ENCODE data around the gene PNO1. TPM values are rescaled to one million over a fixed set of nuclear protein-coding genes. Genes with fewer than 3 reads are reported as not detected.

PNO1 gene
- total and polyA plus RNA-seq, 4 donors = 6.6 to 12.2 (median 11.1) TPM

GRCh38 chr2:68122680-68122964 lies 35.1 kb upstream of the PNO1 start:
- no peak for DNase-seq
- intact Hi-C loops (cut with DNase I) = loop anchor here (5.0 kb wide), 2 partner anchors 160 to 320 kb away; no protein-coding TSS in a partner anchor
- Histone ChIP-seq H3K27ac (ENCODE audit: low read depth in 1 of 2, low read length in 2 of 2) (no peak overlapping the region), H3K4me1 (ENCODE audit: control insufficient read depth in 1 of 2, insufficient read depth in 2 of 2, low read length in 2 of 2) (no peaks in the 10 kb centered on the region), H3K27me3 (ENCODE audit: control insufficient read depth in 1 of 2, insufficient read depth in 2 of 2, low read length in 1 of 2) (no peaks in the 10 kb centered on the region), H3K4me3 (ENCODE audit: low read length in 2 of 2) (no peak overlapping the region), H3K9me3 (ENCODE audit: control insufficient read depth, low read length) (no peaks in the 10 kb centered on the region), H3K36me3 (ENCODE audit: control insufficient read depth in 1 of 2, insufficient read depth in 2 of 2, low read length in 1 of 2) (no peaks in the 10 kb centered on the region)
- 24 to 26% methylated on average over 8 of the region's 8 CpGs for WGBS, 2 donors
- no peak for ATAC-seq (ENCODE audit: low FRiP score)

- ATAC-seq (ENCODE audit: low FRiP score) (no peak), DNase-seq (no peak)
- WGBS, 2 donors = 50 to 93% methylated on average over 2 of the region's 2 CpGs
- Histone ChIP-seq H3K27ac (ENCODE audit: low read depth in 1 of 2, low read length in 2 of 2) (no peak overlapping the region), H3K27me3 (ENCODE audit: control insufficient read depth in 1 of 2, insufficient read depth in 2 of 2, low read length in 1 of 2) (no peaks in the 10 kb centered on the region), H3K36me3 (ENCODE audit: control insufficient read depth in 1 of 2, insufficient read depth in 2 of 2, low read length in 1 of 2) (no peaks in the 10 kb centered on the region), H3K9me3 (ENCODE audit: control insufficient read depth, low read length) (no peaks in the 10 kb centered on the region), H3K4me3 (ENCODE audit: low read length in 2 of 2) (no peak overlapping the region), H3K4me1 (ENCODE audit: control insufficient read depth in 1 of 2, insufficient read depth in 2 of 2, low read length in 2 of 2) (no peaks in the 10 kb centered on the region)
- intact Hi-C loops (cut with DNase I) = loop anchor here (5.0 kb wide), 2 partner anchors 158 to 318 kb away; no protein-coding TSS in a partner anchor
Observed at GRCh38 chr2:68124321-68124720, 33.4 kb upstream of the PNO1 start.

GRCh38 chr2:68125821-68126220 lies 31.9 kb upstream of the PNO1 start:
- ATAC-seq (ENCODE audit: low FRiP score) (no peak), DNase-seq (no peak)
- no peaks in the 10 kb centered on the region for H3K9me3 ChIP-seq (ENCODE audit: control insufficient read depth, low read length)
- no peaks in the 10 kb centered on the region for H3K27me3 ChIP-seq (ENCODE audit: control insufficient read depth in 1 of 2, insufficient read depth in 2 of 2, low read length in 1 of 2)
- intact Hi-C loops (cut with DNase I) = no loop called here
- no peak overlapping the region for H3K4me3 ChIP-seq (ENCODE audit: low read length in 2 of 2)
- WGBS, 2 donors = 89 to 91% methylated on average over 5 of the region's 5 CpGs
- no peaks in the 10 kb centered on the region for H3K36me3 ChIP-seq (ENCODE audit: control insufficient read depth in 1 of 2, insufficient read depth in 2 of 2, low read length in 1 of 2)
- H3K4me1 ChIP-seq (ENCODE audit: control insufficient read depth in 1 of 2, insufficient read depth in 2 of 2, low read length in 2 of 2) = no peaks in the 10 kb centered on the region
- no peak overlapping the region for H3K27ac ChIP-seq (ENCODE audit: low read depth in 1 of 2, low read length in 2 of 2)

- no peaks in the 10 kb centered on the region for H3K36me3 ChIP-seq (ENCODE audit: control insufficient read depth in 1 of 2, insufficient read depth in 2 of 2, low read length in 1 of 2)
- intact Hi-C loops (cut with DNase I) = no loop called here
- no peak for DNase-seq
- no peak overlapping the region for H3K27ac ChIP-seq (ENCODE audit: low read depth in 1 of 2, low read length in 2 of 2)
- WGBS, 2 donors = 77 to 86% methylated on average over 2 of the region's 2 CpGs
- H3K4me1 ChIP-seq (ENCODE audit: control insufficient read depth in 1 of 2, insufficient read depth in 2 of 2, low read length in 2 of 2) = no peaks in the 10 kb centered on the region
- no peak overlapping the region for H3K4me3 ChIP-seq (ENCODE audit: low read length in 2 of 2)
- no peaks in the 10 kb centered on the region for H3K27me3 ChIP-seq (ENCODE audit: control insufficient read depth in 1 of 2, insufficient read depth in 2 of 2, low read length in 1 of 2)
- H3K9me3 ChIP-seq (ENCODE audit: control insufficient read depth, low read length) = no peaks in the 10 kb centered on the region
- no peak for ATAC-seq (ENCODE audit: low FRiP score)
Observed at GRCh38 chr2:68126561-68126960, 31.1 kb upstream of the PNO1 start.

GRCh38 chr2:68127358-68128242 lies 30.1 kb upstream of the PNO1 start:
- ATAC-seq (ENCODE audit: low FRiP score) (no peak), DNase-seq (no peak)
- intact Hi-C loops (cut with DNase I) = no loop called here

GRCh38 chr2:68134120-68134519 lies 23.6 kb upstream of the PNO1 start:
- no peak for ATAC-seq (ENCODE audit: low FRiP score)
- no peak overlapping the region for H3K4me3 ChIP-seq (ENCODE audit: low read length in 2 of 2)
- intact Hi-C loops (cut with DNase I) = no loop called here
- WGBS, 2 donors = 93 to 94% methylated on average over 1 of the region's 1 CpG
- peaks cover 0 to 2% of the 10 kb centered on the region in 2 donors for H3K36me3 ChIP-seq (ENCODE audit: control insufficient read depth in 1 of 2, insufficient read depth in 2 of 2, low read length in 1 of 2)
- DNase-seq = no peak
- no peak overlapping the region for H3K27ac ChIP-seq (ENCODE audit: low read depth in 1 of 2, low read length in 2 of 2)
- no peaks in the 10 kb centered on the region for H3K4me1 ChIP-seq (ENCODE audit: control insufficient read depth in 1 of 2, insufficient read depth in 2 of 2, low read length in 2 of 2)
- H3K27me3 ChIP-seq (ENCODE audit: control insufficient read depth in 1 of 2, insufficient read depth in 2 of 2, low read length in 1 of 2) = no peaks in the 10 kb centered on the region
- H3K9me3 ChIP-seq (ENCODE audit: control insufficient read depth, low read length) = no peaks in the 10 kb centered on the region

More at GRCh38 chr2:68127358-68128242, 30.1 kb upstream of the PNO1 start:
- Histone ChIP-seq H3K27me3 (ENCODE audit: control insufficient read depth in 1 of 2, insufficient read depth in 2 of 2, low read length in 1 of 2) (no peaks in the 10 kb centered on the region), H3K36me3 (ENCODE audit: control insufficient read depth in 1 of 2, insufficient read depth in 2 of 2, low read length in 1 of 2) (no peaks in the 10 kb centered on the region), H3K9me3 (ENCODE audit: control insufficient read depth, low read length) (no peaks in the 10 kb centered on the region), H3K4me3 (ENCODE audit: low read length in 2 of 2) (no peak overlapping the region), H3K27ac (ENCODE audit: low read depth in 1 of 2, low read length in 2 of 2) (no peak overlapping the region), H3K4me1 (ENCODE audit: control insufficient read depth in 1 of 2, insufficient read depth in 2 of 2, low read length in 2 of 2) (no peaks in the 10 kb centered on the region)
- 65 to 97% methylated on average over 2 of the region's 2 CpGs for WGBS, 2 donors

- peaks cover 0 to 3% of the 10 kb centered on the region in 2 donors for H3K36me3 ChIP-seq (ENCODE audit: control insufficient read depth in 1 of 2, insufficient read depth in 2 of 2, low read length in 1 of 2)
- DNase-seq (no peak), ATAC-seq (ENCODE audit: low FRiP score) (no peak)
- no peaks in the 10 kb centered on the region for H3K4me1 ChIP-seq (ENCODE audit: control insufficient read depth in 1 of 2, insufficient read depth in 2 of 2, low read length in 2 of 2)
- no peak overlapping the region for H3K4me3 ChIP-seq (ENCODE audit: low read length in 2 of 2)
- H3K27ac ChIP-seq (ENCODE audit: low read depth in 1 of 2, low read length in 2 of 2) = no peak overlapping the region
- no peaks in the 10 kb centered on the region for H3K27me3 ChIP-seq (ENCODE audit: control insufficient read depth in 1 of 2, insufficient read depth in 2 of 2, low read length in 1 of 2)
- intact Hi-C loops (cut with DNase I) = no loop called here
- no peaks in the 10 kb centered on the region for H3K9me3 ChIP-seq (ENCODE audit: control insufficient read depth, low read length)
- WGBS, 2 donors = 94 to 95% methylated on average over 6 of the region's 6 CpGs
Observed at GRCh38 chr2:68134554-68134953, 23.1 kb upstream of the PNO1 start.

- DNase-seq (no peak), ATAC-seq (ENCODE audit: low FRiP score) (no peak)
- Histone ChIP-seq H3K27me3 (ENCODE audit: control insufficient read depth in 1 of 2, insufficient read depth in 2 of 2, low read length in 1 of 2) (no peaks in the 10 kb centered on the region), H3K36me3 (ENCODE audit: control insufficient read depth in 1 of 2, insufficient read depth in 2 of 2, low read length in 1 of 2) (peaks cover 0 to 3% of the 10 kb centered on the region in 2 donors), H3K9me3 (ENCODE audit: control insufficient read depth, low read length) (no peaks in the 10 kb centered on the region), H3K27ac (ENCODE audit: low read depth in 1 of 2, low read length in 2 of 2) (no peak overlapping the region), H3K4me3 (ENCODE audit: low read length in 2 of 2) (no peak overlapping the region), H3K4me1 (ENCODE audit: control insufficient read depth in 1 of 2, insufficient read depth in 2 of 2, low read length in 2 of 2) (no peaks in the 10 kb centered on the region)
- WGBS, 2 donors = 83 to 84% methylated on average over 7 of the region's 7 CpGs
- intact Hi-C loops (cut with DNase I) = no loop called here
Observed at GRCh38 chr2:68135448-68136320, 22.0 kb upstream of the PNO1 start.

All from aorta (tissue), 5 donors.